GM21576 (cell line): ENCODE results near the gene KRTAP27-1.

Experiments
- ATAC-seq: cut with Tn5 transposase; IDR thresholded peaks from one replicate; pipeline ENCODE4 v1.9.1; 2021; ENCODE audit warnings: mild to moderate bottlenecking, moderate library complexity; ENCODE audit not compliant: unreplicated experiment

The KRTAP27-1 gene

GRCh38 chr21:30337276-30337744, at the start of gene KRTAP27-1:
KRTAP27-1 (minus strand) TSS chr21:30337694; CDS start chr21:30337668, 26 bp downstream.
- no peak for ATAC-seq

- ATAC-seq: no peak
These were observed 44.7 kb upstream of the KRTAP27-1 start for GRCh38 chr21:30382201-30382600.

DNA sequence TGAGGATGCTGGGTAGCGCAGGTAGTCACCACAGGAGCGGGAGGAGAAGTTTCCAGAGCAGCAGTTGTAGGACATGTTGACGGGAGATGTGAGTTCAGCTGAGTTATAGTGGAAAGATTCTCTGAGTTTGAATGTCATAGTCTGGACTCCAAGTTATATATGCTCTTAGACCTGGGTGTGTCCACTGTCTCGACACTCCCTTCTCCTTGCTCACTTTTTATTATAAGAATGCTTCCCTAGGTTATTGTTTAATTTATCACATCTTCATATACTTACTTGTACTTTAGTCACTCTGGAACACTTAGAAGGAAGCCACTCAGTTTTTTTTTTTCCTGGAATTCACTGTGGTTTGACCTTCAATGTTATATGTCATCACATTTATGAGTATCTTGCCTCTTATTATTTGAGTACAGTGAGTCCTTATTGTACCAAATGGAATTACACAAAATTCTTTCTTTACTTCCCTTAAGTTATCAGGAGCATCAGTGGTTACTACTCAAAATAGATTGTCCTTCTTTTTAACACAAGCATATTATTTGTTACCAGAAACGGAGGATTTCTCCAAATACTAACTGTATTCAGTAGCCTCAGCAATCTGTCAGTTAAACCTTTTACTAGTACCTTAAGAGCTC, 34.8 kb upstream of the KRTAP27-1 start, which contains the start of gene KRTAP13-2:
TSS of gene KRTAP13-2 (minus strand) at position 133 of the 632 bp plus-strand sequence. CDS start at position 75, 58 bp downstream.
- no peak for ATAC-seq

- ATAC-seq: no peak
These were observed 18.4 kb upstream of the KRTAP27-1 start for GRCh38 chr21:30355906-30356305.

DNA sequence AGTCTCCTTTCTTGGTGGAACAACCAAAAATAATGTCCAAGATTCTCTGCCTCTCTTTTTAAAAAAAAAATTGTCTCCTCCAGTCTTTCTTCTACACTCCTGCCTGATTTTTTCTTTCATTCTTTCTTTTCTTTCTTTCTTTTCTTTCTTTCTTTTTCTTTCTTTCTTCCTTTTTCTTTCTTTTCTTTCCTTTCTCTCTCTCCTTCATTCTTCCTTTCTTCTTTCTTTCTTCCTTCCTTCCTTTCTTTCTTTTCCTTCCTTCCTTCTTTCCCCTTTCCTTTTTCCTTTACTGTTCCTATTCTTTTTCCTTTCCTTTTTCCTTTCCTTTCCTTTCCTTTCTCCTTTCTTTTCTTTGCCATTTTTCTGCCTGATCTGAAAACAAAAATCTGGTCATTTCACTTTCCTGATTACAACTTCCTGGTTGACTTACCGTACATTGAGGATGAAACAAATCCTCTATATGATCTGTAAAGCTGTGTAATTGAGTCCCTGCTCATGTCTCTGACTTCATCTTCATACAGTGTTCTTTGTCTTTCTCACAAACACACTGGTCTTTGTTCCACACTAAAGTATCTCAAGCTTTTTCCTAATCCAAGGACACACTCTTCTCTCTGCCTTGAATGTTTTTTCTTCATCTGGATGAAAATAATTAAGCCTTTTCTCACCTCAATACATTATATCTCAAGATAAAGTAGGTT, 17.0 kb upstream of the KRTAP27-1 start:
- no peak for ATAC-seq

- no peak for ATAC-seq
These were observed 14.0 kb upstream of the KRTAP27-1 start for GRCh38 chr21:30351534-30351933.

DNA sequence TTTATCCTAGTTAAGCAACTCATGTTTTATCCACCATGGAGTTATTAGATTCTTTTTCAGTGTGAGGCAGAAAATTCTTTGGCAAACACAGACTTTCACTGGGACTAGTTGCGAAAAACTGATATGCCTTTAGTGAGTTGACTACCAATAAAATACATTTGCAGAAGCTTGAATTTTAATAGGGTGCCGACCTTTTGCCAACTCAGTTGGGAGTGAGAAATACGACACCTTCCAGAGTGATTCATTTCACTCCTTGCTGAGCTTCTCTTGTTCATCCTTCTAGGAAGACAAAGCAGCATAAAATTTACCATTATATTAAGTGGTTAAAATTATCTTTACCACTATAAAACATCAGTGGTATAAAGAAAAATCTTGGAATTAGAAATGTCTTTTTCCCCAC, 12.1 kb upstream of the KRTAP27-1 start:
- no peak for ATAC-seq

- ATAC-seq: no peak
These were observed 11.0 kb upstream of the KRTAP27-1 start, which contains the start of gene KRTAP23-1 for GRCh38 chr21:30348506-30348905. KRTAP23-1 (minus strand) TSS chr21:30348606; CDS start chr21:30348606, 0 bp downstream.

DNA sequence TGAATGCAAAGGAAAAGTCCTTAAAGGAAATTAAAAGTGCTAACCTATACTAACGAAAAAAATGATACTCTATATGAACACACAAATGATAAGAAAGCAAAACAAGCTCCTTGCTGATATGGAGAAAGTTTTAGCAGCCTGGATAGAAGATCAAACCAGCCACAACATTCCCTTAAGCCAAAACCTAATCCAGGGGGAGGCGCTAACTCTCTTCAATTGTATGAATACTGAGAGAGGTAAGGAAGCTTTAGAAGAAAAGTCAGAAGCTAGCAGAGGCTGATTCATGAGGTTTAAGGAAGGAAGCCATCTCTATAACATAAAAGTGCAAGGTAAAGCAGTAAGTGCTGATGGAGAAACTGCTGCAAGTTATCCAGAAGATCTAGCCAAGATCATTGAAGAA, 7.5 kb upstream of the KRTAP27-1 start:
- no peak for ATAC-seq

- ATAC-seq: no peak
These were observed 3.5 kb upstream of the KRTAP27-1 start for GRCh38 chr21:30340714-30341573.

GRCh38 chr21:30338717-30339116, 1.2 kb upstream of the KRTAP27-1 start:
- ATAC-seq: no peak

GRCh38 chr21:30337772-30338171, 278 bp upstream of the KRTAP27-1 start:
- no peak for ATAC-seq

- ATAC-seq: no peak
These were observed 898 bp downstream of the KRTAP27-1 start for GRCh38 chr21:30336596-30336995.

DNA sequence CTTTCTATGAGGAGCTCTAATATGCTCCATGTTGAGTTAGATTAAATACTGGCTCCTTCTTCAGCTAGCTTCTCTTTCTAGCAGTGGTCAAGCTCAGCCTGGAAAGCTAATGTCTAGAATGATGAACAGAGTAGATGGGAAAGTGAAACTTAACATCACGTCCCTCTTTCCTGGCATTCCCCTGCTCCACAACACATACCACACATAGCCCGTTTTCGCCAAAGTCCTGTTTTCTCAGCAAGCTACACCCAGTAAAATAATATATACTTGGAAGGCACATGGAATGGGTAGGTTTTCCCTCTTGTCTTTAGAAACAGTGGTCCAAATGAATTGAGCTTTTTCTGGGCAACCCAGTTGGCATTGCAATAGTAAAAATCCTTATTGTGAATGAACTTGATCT, 3.8 kb downstream of the KRTAP27-1 start:
- no peak for ATAC-seq

- no peak for ATAC-seq
These were observed 4.8 kb downstream of the KRTAP27-1 start for GRCh38 chr21:30332681-30333080.

DNA sequence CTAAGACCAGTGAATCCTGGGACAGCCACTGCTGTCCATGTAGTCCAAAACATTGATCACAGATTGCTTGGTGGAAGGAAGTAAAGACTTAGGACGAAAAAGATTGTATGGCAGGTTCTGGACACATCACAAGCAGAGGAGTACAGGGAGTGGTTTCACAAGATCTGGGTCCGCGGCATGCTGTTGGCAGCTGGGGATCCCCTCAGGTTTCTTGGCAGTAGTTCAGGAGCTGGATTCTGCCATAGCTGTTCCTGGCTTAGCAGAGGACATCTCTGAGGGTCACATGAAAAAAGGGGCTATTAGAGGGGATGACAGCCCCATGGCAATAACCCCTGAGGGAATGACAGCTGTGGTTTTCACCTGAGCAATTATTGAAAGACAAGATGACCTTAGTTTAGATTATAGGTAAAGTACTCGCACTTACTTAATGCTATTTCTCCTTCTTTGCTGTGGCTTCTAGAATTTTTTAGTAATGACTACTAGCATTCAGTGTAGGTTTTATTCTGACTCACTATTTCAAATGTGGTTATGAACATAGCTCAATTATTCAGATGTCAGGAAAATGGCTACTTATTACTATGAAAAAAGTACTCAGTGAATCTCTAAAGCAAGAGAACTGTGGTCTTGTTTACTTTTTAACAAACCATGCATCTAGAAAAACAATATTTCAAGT, 8.2 kb downstream of the KRTAP27-1 start:
- no peak for ATAC-seq

DNA sequence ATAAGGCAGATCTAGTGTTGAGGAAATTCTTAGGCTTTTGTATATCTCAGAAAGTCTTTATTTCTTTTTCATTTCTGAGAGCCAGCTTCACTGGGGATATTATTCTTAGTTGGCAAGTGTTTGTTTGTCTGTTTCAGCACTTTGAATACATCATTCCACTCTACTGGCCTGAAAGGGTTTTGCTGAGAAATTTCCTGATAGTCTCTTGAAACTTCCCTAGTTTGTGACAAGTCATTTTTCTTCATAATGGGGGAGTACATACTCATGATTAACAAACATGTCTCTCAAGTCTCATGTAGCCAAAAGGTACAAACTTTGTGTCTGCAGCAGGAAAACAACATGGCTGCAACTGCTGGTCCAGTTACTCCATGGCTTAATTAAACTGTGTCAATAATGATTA, 11.1 kb downstream of the KRTAP27-1 start:
- no peak for ATAC-seq

DNA sequence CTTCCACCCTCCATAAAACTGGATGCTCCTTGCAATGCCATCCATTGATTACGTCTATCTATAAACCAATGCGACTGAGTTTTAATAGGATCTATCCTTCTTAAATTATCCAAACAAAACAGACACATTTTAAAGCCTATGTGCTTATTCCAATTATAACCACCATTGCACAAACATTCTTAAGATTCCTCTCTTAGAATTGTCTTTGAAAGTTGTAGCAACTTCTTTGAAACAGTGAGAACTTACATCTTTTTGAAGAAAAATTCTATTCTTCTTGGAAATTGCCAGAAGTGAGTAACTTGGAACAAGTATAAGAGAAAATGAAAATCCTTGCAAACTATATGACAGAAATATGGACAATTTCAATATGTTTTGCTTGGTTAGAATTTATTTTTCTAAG, 17.3 kb downstream of the KRTAP27-1 start, which contains the start of gene KRTAP26-1:
TSS of gene KRTAP26-1 (minus strand) at position 101 of the 400 bp plus-strand sequence. CDS start 280 bp downstream, outside the sequence.
- ATAC-seq: no peak

- no peak for ATAC-seq
These were observed 21.8 kb downstream of the KRTAP27-1 start for GRCh38 chr21:30315701-30316100.

DNA sequence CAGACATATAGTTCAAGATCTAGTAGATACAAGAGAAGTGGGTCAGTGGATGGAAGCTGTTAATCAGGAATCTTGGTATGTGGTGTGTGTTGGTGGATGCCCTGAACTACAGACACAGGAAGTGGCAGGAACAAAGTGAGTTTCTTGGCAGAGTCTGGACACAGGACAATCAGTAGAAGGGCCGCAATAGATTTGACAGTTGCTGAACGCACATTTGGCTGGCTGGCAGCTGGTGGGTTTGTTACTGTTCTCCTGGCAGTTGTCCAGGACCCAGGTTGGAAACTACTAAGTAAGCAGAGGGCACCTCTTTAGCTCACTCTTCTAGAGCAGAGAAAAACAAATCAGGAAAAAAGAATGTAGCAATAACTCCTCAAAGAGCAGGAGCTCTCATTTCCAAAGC, 30.6 kb downstream of the KRTAP27-1 start:
- no peak for ATAC-seq

DNA sequence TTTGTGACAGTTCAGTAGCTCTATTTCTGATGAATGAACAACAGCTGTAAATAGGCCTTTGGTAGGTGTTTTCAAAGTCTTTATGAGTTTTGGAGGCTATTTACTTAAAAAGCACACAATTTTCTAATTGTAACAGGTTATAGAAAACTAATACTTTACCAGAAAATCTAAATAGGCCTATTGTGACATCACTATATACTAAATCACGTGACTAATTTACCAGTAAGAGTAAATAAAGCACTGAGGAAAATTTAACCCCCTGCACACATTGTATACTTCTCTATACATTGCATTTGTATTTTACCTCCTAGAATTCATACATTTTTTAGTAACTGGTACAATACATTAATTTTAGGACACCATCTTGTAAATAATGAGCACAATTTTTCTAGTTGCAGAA, 32.4 kb downstream of the KRTAP27-1 start:
- ATAC-seq: no peak
